LNCaP clone FGC (cell line): Measurements from ENCODE around the gene ZNF48.

ENCODE experiments used
- DNase-seq: peaks from one replicate; pipeline ENCODE4 v3.0.0-alpha.2; 2011; ENCODE audit warnings: low read depth
- H3K4me3 ChIP-seq: 2 replicates; pipeline ENCODE4 v1.5.1; 2011; ENCODE audit warnings: mild to moderate bottlenecking, low read depth, low read length, control low read depth
- TF ChIP-seq, protein P1 (sequence below): IDR thresholded peaks from 2 replicates; pipeline ENCODE4 v1.5.1; 2012; ENCODE audit warnings: mild to moderate bottlenecking; ENCODE audit not compliant: control insufficient read depth, insufficient read depth; ENCODE audit errors: extremely low read depth

Gene ZNF48

DNA sequence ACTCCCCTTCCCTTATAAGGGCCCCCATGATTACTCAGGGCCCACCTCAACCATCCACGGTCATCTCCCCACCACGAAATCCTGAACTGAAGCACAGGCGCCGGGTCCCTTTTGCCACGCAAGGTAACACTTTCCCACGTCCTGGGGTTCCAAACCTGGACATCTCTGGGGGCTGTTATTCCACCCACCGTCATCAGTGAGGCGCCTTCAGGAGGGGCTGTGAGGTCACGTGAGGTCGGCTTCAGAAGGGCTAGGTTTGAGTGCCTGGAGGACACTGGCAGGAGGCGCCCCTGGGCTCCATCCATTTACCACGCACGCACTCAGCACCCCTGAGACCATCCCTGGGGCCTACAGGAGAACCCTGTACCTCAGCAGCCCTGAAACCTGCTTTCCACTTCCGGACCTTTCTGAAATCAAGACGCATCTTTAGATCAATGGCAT lies 44.2 kb upstream of the ZNF48 start:
- TF ChIP-seq, protein P1, sequence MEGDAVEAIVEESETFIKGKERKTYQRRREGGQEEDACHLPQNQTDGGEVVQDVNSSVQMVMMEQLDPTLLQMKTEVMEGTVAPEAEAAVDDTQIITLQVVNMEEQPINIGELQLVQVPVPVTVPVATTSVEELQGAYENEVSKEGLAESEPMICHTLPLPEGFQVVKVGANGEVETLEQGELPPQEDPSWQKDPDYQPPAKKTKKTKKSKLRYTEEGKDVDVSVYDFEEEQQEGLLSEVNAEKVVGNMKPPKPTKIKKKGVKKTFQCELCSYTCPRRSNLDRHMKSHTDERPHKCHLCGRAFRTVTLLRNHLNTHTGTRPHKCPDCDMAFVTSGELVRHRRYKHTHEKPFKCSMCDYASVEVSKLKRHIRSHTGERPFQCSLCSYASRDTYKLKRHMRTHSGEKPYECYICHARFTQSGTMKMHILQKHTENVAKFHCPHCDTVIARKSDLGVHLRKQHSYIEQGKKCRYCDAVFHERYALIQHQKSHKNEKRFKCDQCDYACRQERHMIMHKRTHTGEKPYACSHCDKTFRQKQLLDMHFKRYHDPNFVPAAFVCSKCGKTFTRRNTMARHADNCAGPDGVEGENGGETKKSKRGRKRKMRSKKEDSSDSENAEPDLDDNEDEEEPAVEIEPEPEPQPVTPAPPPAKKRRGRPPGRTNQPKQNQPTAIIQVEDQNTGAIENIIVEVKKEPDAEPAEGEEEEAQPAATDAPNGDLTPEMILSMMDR = no peak
- no peak for DNase-seq
- no peak overlapping the region for H3K4me3 ChIP-seq

DNA sequence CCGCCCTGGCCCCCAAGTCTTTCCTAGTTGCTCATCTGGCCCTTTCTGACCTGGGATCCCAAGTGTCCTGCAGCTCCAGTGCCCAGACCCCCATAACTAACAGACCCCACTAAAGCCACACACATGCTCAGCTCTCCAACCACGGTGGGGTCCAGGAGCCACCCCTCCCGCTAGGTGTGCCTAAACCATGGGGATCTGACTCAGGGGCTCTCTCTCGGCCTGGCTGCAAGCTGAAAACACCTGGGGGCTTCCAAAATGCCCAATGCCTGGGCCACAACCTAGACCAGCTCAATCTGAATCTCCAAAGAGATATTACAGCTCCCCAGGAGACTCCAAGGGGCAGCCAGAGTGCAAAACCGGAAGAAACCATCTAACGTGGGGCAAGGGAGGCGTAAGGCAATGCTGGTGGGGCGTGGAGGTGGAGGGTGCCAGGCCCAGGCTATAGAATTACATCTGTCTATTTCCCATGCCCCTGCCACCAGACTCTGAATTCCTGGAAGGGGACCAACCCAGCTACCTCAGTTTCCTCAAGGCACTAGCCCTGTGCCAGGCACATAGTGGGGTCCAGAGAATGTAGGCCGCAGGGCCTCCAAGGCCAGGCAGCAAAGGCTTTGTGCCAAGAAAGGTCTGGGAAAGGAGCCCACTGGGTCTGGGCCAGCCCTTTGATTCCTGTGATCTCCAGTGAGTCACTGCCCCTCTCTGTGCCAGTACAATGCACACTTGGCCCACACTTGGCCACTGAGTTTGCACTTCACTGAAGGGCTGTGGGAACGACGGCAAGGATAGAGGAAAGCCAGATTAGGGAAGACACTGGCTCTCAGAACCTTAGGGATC lies 43.4 kb upstream of the ZNF48 start:
- DNase-seq = peak; percentile 75
- H3K4me3 ChIP-seq = no peak overlapping the region
- TF ChIP-seq, protein P1 = no peak

DNA sequence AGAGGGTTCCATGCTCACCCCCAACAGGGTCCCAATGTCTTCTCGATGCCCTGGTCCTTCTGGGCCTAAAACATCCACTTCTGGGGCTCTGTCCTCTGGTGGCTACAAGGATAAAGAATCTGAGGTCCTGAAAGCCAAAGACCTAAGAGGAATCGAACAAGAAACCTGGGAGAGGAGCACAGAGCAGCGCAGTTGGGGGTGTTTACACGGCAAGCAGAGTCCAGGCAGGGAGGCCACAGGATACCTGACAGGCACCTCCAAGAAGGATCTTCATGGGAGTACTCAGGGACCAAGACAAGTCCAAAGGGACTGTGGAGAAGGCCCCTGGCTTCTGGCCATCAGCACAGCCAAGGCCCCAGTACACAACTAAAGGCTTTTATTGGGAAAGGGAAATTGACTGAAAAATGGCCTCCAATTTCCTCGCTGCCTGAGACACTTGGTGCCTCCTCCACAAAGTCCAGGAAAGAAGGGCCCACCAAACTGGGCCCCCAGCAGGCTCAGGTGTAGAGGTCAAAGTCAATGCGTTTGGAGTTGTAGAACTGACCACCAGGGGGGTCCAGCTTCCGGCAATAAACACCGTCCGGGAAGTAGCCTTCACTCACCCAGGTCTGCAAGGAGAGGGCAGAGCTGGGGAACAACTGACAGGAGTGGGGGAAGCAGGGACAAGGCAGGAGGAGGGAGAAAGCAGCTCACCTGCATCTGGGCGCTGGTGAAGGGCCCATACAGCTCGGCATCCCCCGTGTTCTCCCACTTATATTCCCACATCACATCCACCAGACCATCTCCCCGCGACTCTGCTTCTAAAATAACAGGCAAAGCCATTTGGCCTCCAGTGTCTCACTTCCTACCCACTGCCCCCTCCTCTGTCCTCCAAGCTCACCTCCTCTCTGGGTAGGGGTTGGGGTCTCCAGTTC lies 42.5 kb upstream of the ZNF48 start:
- TF ChIP-seq, protein P1 = no peak
- no peak for DNase-seq
- H3K4me3 ChIP-seq = no peak overlapping the region

DNA sequence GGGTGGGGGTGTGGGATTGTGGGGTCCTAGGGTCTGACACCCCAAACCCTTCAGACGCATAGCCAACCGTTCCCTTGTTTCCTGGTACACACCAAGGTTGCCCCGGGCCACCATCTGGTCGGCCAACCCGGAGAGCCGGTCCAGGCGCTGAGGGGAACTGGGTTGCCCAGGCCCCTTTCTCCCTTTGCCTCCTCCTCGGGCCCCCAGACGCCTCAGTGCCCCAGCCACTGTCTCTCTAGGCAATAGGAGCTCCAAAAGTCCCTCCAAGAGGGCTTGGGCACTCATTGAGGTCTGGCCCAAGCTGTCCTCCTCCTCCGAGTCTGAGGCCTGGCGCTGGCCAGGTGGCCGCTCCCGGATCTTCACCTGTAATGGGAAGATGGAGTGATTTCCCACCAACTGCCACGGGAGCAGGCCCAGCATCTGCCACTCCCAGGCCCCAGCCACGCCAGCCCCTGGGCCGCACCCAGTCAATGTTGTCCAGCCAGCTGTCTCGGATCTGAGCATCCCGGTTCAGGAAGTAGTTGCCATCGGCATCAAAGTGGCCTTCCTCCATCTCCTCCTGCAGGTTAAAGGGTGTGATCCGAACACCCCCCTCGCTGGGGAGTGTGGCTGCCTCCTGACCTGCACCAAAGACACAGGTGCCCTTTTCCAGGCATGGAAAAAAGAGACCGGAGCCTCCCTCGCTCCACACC lies 41.6 kb upstream of the ZNF48 start:
- TF ChIP-seq, protein P1 = no peak
- H3K4me3 ChIP-seq = peak overlapping the region; percentile 99
- DNase-seq = no peak

DNA sequence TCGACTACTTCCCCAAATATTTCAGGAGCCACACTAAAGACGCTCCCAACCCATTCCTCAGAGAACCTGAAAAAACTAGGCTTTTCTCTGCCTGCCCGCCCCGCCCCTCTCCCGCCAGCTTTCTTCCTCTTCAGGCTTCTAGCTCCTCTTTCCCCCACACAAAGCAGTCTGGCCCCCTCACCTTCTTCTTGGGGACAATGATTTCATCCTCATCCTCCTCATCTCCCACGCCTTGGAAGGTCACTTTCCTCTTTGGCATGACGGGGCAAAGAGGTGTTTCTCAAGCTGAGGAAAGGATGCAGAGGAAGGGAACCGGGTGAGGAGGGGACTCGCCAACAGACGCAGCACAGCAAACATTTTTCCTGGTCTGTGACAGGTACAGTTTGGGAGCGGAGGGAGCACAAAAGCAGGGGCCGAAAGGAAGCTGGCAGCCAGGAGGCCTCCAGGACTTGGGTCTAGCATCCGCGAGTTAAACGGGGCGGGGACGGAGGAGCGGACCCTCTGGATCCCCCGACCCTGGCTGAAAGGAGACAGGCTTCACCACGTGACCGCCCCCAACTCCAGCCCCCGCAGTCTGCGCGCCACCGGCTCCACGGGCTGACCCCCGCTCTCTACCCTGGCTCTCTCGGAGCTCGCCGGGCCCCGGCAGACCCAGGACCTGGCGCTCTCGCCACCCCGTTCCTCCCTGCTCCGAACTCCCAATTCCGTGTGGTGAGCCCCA lies 40.6 kb upstream of the ZNF48 start:
- TF ChIP-seq, protein P1 = no peak
- no peak for DNase-seq
- peak overlapping the region; percentile 99 for H3K4me3 ChIP-seq
